KBM-7 (cell line): Measurements from ENCODE around the gene SCN9A.

ENCODE experiments used
- DNase-seq: peaks from one replicate; pipeline ENCODE4 v3.0.0-alpha.2; 2015
- in situ Hi-C: fragments of 300-500 bp; cut with MboI; formaldehyde crosslinking; loops from 2 replicates; pipeline ENCODE4 v1.14.3; 2020; ENCODE audit warnings: low sequenced_read_pairs, low pct_unique_long_range_greater_than_20kb, mixed read lengths

Gene SCN9A

GRCh38 chr2:166282154-166282553 lies 93.6 kb downstream of the SCN9A start:
- in situ Hi-C loops = no loop called here
- no peak for DNase-seq

GRCh38 chr2:166278856-166279255 lies 96.9 kb downstream of the SCN9A start:
- in situ Hi-C loops = no loop called here
- no peak for DNase-seq

GRCh38 chr2:166270376-166270775 lies 105.4 kb downstream of the SCN9A start:
- no peak for DNase-seq
- in situ Hi-C loops = no loop called here

GRCh38 chr2:166269322-166269721 lies 106.4 kb downstream of the SCN9A start:
- in situ Hi-C loops = no loop called here

GRCh38 chr2:166257859-166258258 lies 117.9 kb downstream of the SCN9A start:
- in situ Hi-C loops = no loop called here
- no peak for DNase-seq

More at GRCh38 chr2:166269322-166269721, 106.4 kb downstream of the SCN9A start:
- no peak for DNase-seq

GRCh38 chr2:166256896-166257295 lies 118.8 kb downstream of the SCN9A start:
- no peak for DNase-seq
- in situ Hi-C loops = no loop called here

GRCh38 chr2:166249318-166249717 lies 126.4 kb downstream of the SCN9A start:
- in situ Hi-C loops = no loop called here

GRCh38 chr2:166246901-166247300 lies 128.8 kb downstream of the SCN9A start:
- DNase-seq = no peak
- in situ Hi-C loops = no loop called here

More at GRCh38 chr2:166249318-166249717, 126.4 kb downstream of the SCN9A start:
- no peak for DNase-seq

GRCh38 chr2:166242309-166242708 lies 133.4 kb downstream of the SCN9A start:
- in situ Hi-C loops = no loop called here
- DNase-seq = no peak

- in situ Hi-C loops = no loop called here
- no peak for DNase-seq
Observed at GRCh38 chr2:166240387-166241313, 135.1 kb downstream of the SCN9A start.

- no peak for DNase-seq
- in situ Hi-C loops = no loop called here
Observed at GRCh38 chr2:166239548-166239947, 136.2 kb downstream of the SCN9A start.

- no peak for DNase-seq
- in situ Hi-C loops = no loop called here
Observed at GRCh38 chr2:166238176-166238575, 137.6 kb downstream of the SCN9A start.

- in situ Hi-C loops = no loop called here
- no peak for DNase-seq
Observed at GRCh38 chr2:166234112-166234846, 141.5 kb downstream of the SCN9A start.

- in situ Hi-C loops = no loop called here
- no peak for DNase-seq
Observed at GRCh38 chr2:166233244-166233643, 142.5 kb downstream of the SCN9A start.

- in situ Hi-C loops = no loop called here
Observed at GRCh38 chr2:166230724-166231070, 145.0 kb downstream of the SCN9A start.

GRCh38 chr2:166230024-166230723 lies 145.6 kb downstream of the SCN9A start:
- in situ Hi-C loops = no loop called here
- no peak for DNase-seq

More at GRCh38 chr2:166230724-166231070, 145.0 kb downstream of the SCN9A start:
- DNase-seq = no peak

GRCh38 chr2:166229678-166230023 lies 146.1 kb downstream of the SCN9A start:
- in situ Hi-C loops = no loop called here
- DNase-seq = no peak

GRCh38 chr2:166224197-166224596 lies 151.5 kb downstream of the SCN9A start:
- in situ Hi-C loops = no loop called here
- no peak for DNase-seq

- no peak for DNase-seq
- in situ Hi-C loops = no loop called here
Observed at GRCh38 chr2:166223298-166223697, 152.4 kb downstream of the SCN9A start.

GRCh38 chr2:166211079-166211478 lies 164.7 kb downstream of the SCN9A start:
- DNase-seq = no peak
- in situ Hi-C loops = no loop called here
